ENCODE data around the gene FAM83D.

- no peak for TF ChIP-seq CTCF (conservative IDR thresholded peaks at IDR 0.05; ENCODE audit: low read depth in 2 of 2)
- TF ChIP-seq, protein P1, sequence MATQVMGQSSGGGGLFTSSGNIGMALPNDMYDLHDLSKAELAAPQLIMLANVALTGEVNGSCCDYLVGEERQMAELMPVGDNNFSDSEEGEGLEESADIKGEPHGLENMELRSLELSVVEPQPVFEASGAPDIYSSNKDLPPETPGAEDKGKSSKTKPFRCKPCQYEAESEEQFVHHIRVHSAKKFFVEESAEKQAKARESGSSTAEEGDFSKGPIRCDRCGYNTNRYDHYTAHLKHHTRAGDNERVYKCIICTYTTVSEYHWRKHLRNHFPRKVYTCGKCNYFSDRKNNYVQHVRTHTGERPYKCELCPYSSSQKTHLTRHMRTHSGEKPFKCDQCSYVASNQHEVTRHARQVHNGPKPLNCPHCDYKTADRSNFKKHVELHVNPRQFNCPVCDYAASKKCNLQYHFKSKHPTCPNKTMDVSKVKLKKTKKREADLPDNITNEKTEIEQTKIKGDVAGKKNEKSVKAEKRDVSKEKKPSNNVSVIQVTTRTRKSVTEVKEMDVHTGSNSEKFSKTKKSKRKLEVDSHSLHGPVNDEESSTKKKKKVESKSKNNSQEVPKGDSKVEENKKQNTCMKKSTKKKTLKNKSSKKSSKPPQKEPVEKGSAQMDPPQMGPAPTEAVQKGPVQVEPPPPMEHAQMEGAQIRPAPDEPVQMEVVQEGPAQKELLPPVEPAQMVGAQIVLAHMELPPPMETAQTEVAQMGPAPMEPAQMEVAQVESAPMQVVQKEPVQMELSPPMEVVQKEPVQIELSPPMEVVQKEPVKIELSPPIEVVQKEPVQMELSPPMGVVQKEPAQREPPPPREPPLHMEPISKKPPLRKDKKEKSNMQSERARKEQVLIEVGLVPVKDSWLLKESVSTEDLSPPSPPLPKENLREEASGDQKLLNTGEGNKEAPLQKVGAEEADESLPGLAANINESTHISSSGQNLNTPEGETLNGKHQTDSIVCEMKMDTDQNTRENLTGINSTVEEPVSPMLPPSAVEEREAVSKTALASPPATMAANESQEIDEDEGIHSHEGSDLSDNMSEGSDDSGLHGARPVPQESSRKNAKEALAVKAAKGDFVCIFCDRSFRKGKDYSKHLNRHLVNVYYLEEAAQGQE (IDR thresholded peaks at IDR 0.05; ENCODE audit: unreplicated experiment), result no peak
Measured at GRCh38 chr20:38895098-38895949, 30.9 kb upstream of the FAM83D start.

Data from GM23338 (cell line).